NT2/D1 (cell line): Measurements from ENCODE around the gene CEP70.

ENCODE experiments used
- YY1 ChIP-seq: IDR thresholded peaks from 2 replicates; pipeline ENCODE4 v1.6.1; 2011; ENCODE audit not compliant: insufficient read length, insufficient read depth
- ZNF274 ChIP-seq: IDR thresholded peaks from 2 replicates; pipeline ENCODE4 v1.6.1; 2011; ENCODE audit warnings: mild to moderate bottlenecking, low read depth, low read length

GRCh38 chr3:138460536-138461205 lies 133.4 kb downstream of the CEP70 start:
- no peak for TF ChIP-seq ZNF274
- no peak for TF ChIP-seq YY1
